ENCODE measurements around the gene RAVER1. TPM values are rescaled to one million over a fixed set of nuclear protein-coding genes. Genes with fewer than 3 reads are reported as not detected.

RAVER1 gene
- total and polyA plus RNA-seq, 7 donors: 8.4 to 37.0 (median 14.8) TPM

DNA sequence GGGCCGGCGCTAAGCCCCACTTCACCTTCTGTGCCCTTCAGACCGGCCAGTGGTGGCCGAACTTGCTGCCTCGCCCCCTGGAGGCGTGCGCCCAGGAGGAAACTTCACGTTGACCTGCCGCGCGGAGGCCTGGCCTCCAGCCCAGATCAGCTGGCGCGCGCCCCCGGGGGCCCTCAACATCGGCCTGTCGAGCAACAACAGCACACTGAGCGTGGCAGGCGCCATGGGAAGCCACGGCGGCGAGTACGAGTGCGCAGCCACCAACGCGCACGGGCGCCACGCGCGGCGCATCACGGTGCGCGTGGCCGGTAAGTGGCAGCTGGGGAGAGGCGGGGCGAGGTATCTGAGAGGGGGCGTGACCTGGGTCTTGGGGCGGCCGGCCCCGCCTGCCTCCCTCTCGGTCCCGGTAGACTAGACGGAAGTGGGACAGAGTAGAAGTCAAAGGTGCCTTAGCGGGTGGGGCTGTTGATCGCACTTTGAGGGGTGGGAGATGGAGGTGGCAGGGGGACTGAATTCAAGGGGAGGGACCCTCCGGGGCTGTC, 38.0 kb downstream of the RAVER1 start:
- TF ChIP-seq POLR2AphosphoS5 (IDR thresholded peaks at IDR 0.05) (no peak), POLR2A (IDR thresholded peaks at IDR 0.05) (no peak), EP300 (IDR thresholded peaks at IDR 0.05) (no peak)
- TF ChIP-seq, protein P1, sequence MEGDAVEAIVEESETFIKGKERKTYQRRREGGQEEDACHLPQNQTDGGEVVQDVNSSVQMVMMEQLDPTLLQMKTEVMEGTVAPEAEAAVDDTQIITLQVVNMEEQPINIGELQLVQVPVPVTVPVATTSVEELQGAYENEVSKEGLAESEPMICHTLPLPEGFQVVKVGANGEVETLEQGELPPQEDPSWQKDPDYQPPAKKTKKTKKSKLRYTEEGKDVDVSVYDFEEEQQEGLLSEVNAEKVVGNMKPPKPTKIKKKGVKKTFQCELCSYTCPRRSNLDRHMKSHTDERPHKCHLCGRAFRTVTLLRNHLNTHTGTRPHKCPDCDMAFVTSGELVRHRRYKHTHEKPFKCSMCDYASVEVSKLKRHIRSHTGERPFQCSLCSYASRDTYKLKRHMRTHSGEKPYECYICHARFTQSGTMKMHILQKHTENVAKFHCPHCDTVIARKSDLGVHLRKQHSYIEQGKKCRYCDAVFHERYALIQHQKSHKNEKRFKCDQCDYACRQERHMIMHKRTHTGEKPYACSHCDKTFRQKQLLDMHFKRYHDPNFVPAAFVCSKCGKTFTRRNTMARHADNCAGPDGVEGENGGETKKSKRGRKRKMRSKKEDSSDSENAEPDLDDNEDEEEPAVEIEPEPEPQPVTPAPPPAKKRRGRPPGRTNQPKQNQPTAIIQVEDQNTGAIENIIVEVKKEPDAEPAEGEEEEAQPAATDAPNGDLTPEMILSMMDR (IDR thresholded peaks at IDR 0.05): no peak
- H3K4me1 ChIP-seq: peaks cover 0 to 47% (median 41%) of the 10 kb centered on the region in 4 donors
- peak overlapping the region in 2 of 4 donors; percentile 2 to 6 for H3K4me3 ChIP-seq
- peaks cover 60 to 96% (median 73%) of the 10 kb centered on the region in 3 donors for H3K27me3 ChIP-seq
- H3K27ac ChIP-seq: no peak overlapping the region
- no peak for DNase-seq
- H3K9me3 ChIP-seq: no peaks in the 10 kb centered on the region
- WGBS, 2 donors: 1% methylated on average over 48 of the region's 48 CpGs
- intact Hi-C loops (cut with DNase I): no loop called here
- no peaks in the 10 kb centered on the region for H3K36me3 ChIP-seq

DNA sequence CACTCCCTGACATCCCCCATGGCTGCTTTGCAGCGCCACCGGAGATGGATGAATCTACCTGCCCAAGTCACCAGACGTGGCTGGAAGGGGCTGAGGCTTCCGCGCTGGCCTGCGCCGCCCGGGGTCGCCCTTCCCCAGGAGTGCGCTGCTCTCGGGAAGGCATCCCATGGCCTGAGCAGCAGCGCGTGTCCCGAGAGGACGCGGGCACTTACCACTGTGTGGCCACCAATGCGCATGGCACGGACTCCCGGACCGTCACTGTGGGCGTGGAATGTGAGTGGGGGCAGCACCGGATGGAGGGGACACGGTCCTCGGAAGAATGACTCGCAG, 39.0 kb downstream of the RAVER1 start:
- WGBS, 2 donors: 8 to 13% methylated on average over 25 of the region's 25 CpGs

DNA sequence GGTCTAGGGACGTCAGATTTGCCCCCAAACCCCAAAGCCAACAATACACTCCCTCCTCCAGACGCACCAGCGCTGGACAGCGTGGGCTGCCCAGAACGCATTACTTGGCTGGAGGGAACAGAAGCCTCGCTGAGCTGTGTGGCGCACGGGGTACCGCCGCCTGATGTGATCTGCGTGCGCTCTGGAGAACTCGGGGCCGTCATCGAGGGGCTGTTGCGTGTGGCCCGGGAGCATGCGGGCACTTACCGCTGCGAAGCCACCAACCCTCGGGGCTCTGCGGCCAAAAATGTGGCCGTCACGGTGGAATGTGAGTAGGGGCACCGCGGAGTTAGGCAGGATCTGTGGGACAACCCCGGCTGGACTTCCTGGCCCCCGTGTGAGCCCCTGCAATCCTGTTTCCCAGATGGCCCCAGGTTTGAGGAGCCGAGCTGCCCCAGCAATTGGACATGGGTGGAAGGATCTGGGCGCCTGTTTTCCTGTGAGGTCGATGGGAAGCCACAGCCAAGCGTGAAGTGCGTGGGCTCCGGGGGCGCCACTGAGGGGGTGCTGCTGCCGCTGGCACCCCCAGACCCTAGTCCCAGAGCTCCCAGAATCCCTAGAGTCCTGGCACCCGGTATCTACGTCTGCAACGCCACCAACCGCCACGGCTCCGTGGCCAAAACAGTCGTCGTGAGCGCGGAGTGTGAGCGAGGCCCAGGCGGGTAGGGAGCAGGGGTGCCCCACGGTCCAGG, 39.5 kb downstream of the RAVER1 start:
- H3K36me3 ChIP-seq: no peaks in the 10 kb centered on the region
- H3K4me1 ChIP-seq: peaks cover 0 to 63% (median 56%) of the 10 kb centered on the region in 4 donors
- intact Hi-C loops (cut with DNase I): no loop called here
- WGBS, 2 donors: 16 to 27% methylated on average over 49 of the region's 49 CpGs
- no peak for DNase-seq
- no peaks in the 10 kb centered on the region for H3K9me3 ChIP-seq
- TF ChIP-seq POLR2A (IDR thresholded peaks at IDR 0.05) (no peak), EP300 (IDR thresholded peaks at IDR 0.05) (no peak), POLR2AphosphoS5 (IDR thresholded peaks at IDR 0.05) (no peak)
- TF ChIP-seq, protein P1 (IDR thresholded peaks at IDR 0.05): no peak
- H3K27ac ChIP-seq: no peak overlapping the region
- peaks cover 72 to 98% (median 82%) of the 10 kb centered on the region in 3 donors for H3K27me3 ChIP-seq
- H3K4me3 ChIP-seq: no peak overlapping the region

More for the DNA sequence above, 39.0 kb downstream of the RAVER1 start:
- Histone ChIP-seq H3K9me3 (no peaks in the 10 kb centered on the region), H3K27ac (no peak overlapping the region), H3K27me3 (peaks cover 70 to 96% (median 77%) of the 10 kb centered on the region in 3 donors), H3K36me3 (no peaks in the 10 kb centered on the region), H3K4me1 (peaks cover 0 to 57% (median 51%) of the 10 kb centered on the region in 4 donors), H3K4me3 (no peak overlapping the region)
- no peak for TF ChIP-seq POLR2AphosphoS5 (IDR thresholded peaks at IDR 0.05)
- TF ChIP-seq POLR2A (IDR thresholded peaks at IDR 0.05): no peak
- TF ChIP-seq, protein P1 (IDR thresholded peaks at IDR 0.05): no peak
- no peak for TF ChIP-seq EP300 (IDR thresholded peaks at IDR 0.05)
- no peak for DNase-seq
- intact Hi-C loops (cut with DNase I): no loop called here

DNA sequence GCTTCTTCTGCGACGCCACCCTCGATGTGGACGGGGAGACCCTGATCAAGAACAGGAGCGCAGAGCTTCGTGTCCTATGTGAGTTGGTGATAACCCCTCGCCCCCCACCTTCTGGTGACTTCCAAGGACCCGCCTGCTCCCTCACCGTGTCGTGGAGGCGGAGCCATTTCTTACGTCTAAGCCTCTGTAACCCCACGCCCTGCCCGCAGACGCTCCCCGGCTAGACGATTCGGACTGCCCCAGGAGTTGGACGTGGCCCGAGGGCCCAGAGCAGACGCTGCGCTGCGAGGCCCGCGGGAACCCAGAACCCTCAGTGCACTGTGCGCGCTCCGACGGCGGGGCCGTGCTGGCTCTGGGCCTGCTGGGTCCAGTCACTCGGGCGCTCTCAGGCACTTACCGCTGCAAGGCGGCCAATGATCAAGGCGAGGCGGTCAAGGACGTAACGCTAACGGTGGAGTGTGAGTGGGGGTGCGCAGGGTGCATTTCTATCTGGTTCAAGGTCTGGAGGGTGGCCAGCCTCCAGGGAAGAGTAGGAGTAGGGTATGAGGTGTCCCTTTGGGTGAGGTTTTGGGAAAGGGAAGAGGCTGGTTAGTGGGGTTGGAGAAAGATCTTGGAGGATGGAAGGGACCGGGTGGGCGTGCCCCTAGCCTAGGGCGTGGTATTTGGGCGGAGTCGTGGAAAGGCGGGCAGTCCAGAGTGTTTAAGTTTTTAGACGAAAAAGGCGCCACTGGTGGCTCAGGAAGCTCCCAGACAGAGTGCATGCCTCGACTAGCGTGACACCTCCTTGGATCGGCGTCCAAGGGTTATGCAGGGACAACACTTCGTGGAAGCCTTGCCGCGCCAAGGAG, 40.3 kb downstream of the RAVER1 start:
- Histone ChIP-seq H3K27me3 (peaks cover 78 to 100% (median 90%) of the 10 kb centered on the region in 3 donors), H3K9me3 (no peaks in the 10 kb centered on the region), H3K4me1 (peaks cover 0 to 70% (median 60%) of the 10 kb centered on the region in 4 donors), H3K27ac (no peak overlapping the region), H3K4me3 (peak overlapping the region in 2 of 4 donors; percentile 36 to 37), H3K36me3 (no peaks in the 10 kb centered on the region)
- DNase-seq: no peak
- WGBS, 2 donors: 10 to 17% methylated on average over 56 of the region's 56 CpGs
- TF ChIP-seq EP300 (IDR thresholded peaks at IDR 0.05) (no peak), POLR2AphosphoS5 (IDR thresholded peaks at IDR 0.05) (no peak), POLR2A (IDR thresholded peaks at IDR 0.05) (no peak)
- TF ChIP-seq, protein P1 (IDR thresholded peaks at IDR 0.05): no peak
- intact Hi-C loops (cut with DNase I): no loop called here

Data from sigmoid colon (tissue), 7 donors.